ENCODE results near the gene COPS7A.
A peak's percentile ranks its signal among the peaks of the same experiment; 100 is the strongest.

COPS7A gene

DNA sequence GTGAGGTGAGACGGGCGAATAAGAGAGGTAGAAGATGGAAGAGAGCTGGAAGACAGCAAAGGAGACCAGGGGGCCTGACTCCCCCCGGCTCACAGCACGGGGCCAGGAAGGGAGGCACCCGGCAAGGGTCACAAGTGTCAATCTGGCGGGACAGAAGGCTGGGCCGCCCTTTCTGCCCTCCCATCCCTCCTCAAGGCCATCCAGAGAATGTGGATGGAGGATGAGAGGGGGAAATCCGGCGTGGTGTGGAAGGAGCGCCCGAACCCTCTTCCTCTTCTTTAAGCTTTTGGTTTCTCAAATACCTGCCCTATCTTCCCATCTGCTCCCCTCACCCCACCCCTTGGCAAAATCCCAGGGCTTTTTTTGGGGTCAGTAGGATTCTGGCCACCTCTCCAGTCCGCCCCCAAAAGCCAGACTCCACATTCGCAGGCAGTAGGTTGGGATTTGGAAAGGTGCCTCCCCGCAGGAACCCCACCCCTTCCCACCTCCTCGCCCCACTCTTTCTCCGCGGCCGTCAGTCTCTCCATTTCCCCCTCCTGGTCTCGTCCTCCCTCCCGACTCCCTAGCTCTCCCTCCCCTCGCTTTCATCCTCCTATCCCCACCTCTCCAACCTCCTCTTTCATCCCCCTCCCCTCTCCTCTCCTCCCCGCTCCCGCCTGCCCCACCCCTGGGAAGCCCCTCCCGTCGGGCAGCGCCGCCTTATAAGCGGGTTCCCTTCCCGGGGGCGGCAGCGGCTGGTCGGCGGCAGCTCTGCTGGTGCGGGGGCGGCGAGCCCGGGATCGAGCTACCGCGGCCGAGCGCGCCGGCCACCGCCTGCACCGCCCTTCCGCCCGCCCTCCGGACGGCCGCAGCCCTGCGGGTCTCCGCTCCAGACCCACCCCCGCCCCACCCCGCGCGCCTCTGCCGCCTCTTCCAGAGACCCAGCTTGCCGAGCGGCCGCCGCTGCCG is 42.1 kb downstream of the COPS7A start, which contains the start of gene PTMS:
TSS of gene PTMS (plus strand) at position 730 of the 948 bp plus-strand sequence. CDS start 343 bp downstream, outside the sequence.
- peak within 1 kb of the TSS; percentile 78 for H2BK120ac ChIP-seq (ENCODE audit: low read depth, low read length)
- DNase-seq: peak; percentile 89

DNA sequence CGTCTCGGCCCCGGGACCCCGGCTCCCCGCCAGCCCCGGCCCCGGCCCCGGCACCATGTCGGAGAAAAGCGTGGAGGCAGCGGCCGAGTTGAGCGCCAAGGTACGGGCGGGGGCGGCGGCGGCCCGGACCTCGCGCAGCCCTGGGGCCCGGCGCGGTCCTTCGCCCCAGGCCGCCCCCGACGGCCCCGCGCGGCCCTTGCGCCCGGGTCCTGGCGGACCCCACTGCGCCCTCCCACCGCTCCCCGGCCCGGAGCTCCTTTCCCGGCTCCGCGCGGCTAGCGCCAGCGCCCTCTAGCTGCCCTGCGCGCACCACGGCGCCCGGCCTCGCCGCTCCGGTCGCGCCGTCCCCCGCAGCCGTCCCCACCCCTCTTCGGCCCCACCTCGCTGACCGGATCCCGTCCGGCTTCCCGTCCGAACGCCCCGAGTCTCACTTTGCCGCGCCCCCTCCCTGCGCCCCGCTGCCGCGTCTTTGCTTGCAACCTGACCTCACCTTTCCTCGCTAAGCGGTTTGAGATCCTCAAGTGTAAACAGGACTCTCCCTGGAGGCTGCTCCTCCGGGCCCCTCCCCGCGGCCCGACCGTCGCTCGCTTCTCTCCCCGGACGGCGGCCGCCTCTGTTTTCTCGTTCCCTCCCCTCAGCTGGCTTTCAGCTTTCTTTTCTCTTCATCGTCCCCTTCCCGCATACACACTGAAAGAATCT is 43.0 kb downstream of the COPS7A start:
- H3K9me3 ChIP-seq (ENCODE audit: control insufficient read depth, low read length): no peaks in the 10 kb centered on the region
- H4K91ac ChIP-seq (ENCODE audit: low read length): peak overlapping the region; percentile 36
- H2BK5ac ChIP-seq (ENCODE audit: low read depth, low read length, poor library complexity, severe bottlenecking): no peak overlapping the region
- H2AK5ac ChIP-seq (ENCODE audit: low read length, severe bottlenecking): no peak overlapping the region
- H2BK15ac ChIP-seq (ENCODE audit: low read depth, poor library complexity, severe bottlenecking): peak overlapping the region; percentile 54
- H3K4me2 ChIP-seq (ENCODE audit: low read length, poor library complexity, severe bottlenecking): peak overlapping the region; percentile 44
- DNase-seq: peak; percentile 71
- 1% methylated on average over 65 of the region's 88 CpGs for WGBS
- peak overlapping the region; percentile 82 to 84 for H3K4me3 ChIP-seq (ENCODE audit: insufficient read depth in 1 of 2, low read depth in 1 of 2, low read length in 2 of 2)
- peak overlapping the region; percentile 54 for H3K27ac ChIP-seq (ENCODE audit: low read length, poor library complexity, severe bottlenecking)
- peak overlapping the region in 1 of 2 experiments; percentile 49 for H3K23ac ChIP-seq (ENCODE audit: low read length in 2 of 2)
- H2BK12ac ChIP-seq (ENCODE audit: low read length in 2 of 2): peak overlapping the region in 1 of 2 experiments; percentile 77
- H3K9ac ChIP-seq (ENCODE audit: low read length): peak overlapping the region; percentile 89
- peak overlapping the region in 1 of 2 experiments; percentile 48 for H3K14ac ChIP-seq (ENCODE audit: low read length in 2 of 2)
- H2AFZ ChIP-seq (ENCODE audit: low read depth, low read length): no peak overlapping the region
- H3K4ac ChIP-seq (ENCODE audit: low read depth in 1 of 2, low read length in 2 of 2): peak overlapping the region; percentile 51 to 84
- H4K8ac ChIP-seq (ENCODE audit: low read length): peak overlapping the region; percentile 81
- H3K18ac ChIP-seq (ENCODE audit: low read depth in 1 of 2, low read length in 2 of 2): peak overlapping the region; percentile 88 to 90
- H2BK120ac ChIP-seq (ENCODE audit: low read depth, low read length): peak overlapping the region; percentile 78
- no peaks in the 10 kb centered on the region for H3K27me3 ChIP-seq (ENCODE audit: control insufficient read depth in 1 of 2, insufficient read depth in 1 of 2, low read length in 2 of 2)
- peaks cover 6% of the 10 kb centered on the region for H3K79me1 ChIP-seq (replicated peaks; ENCODE audit: low read length, poor library complexity, severe bottlenecking)
- H3K36me3 ChIP-seq (ENCODE audit: control insufficient read depth in 1 of 2, insufficient read depth in 2 of 2, low read depth in 1 of 2, low read length in 2 of 2): peaks cover 18 to 25% of the 10 kb centered on the region in 2 experiments
- peaks cover 36% of the 10 kb centered on the region for H3K4me1 ChIP-seq (ENCODE audit: control insufficient read depth, insufficient read depth, low read depth, low read length)

More for the DNA sequence above, 42.1 kb downstream of the COPS7A start, which contains the start of gene PTMS:
- Histone ChIP-seq H2BK15ac (ENCODE audit: low read depth, poor library complexity, severe bottlenecking) (peak within 1 kb of the TSS; percentile 54), H3K79me1 (replicated peaks; ENCODE audit: low read length, poor library complexity, severe bottlenecking) (peaks cover 6% of the 10 kb centered on the region), H2AFZ (ENCODE audit: low read depth, low read length) (no peak within 1 kb of the TSS), H2BK12ac (ENCODE audit: low read length in 2 of 2) (peak within 1 kb of the TSS; percentile 65 to 100), H3K14ac (ENCODE audit: low read length in 2 of 2) (peak within 1 kb of the TSS in 1 of 2 experiments; percentile 48), H3K36me3 (ENCODE audit: control insufficient read depth in 1 of 2, insufficient read depth in 2 of 2, low read depth in 1 of 2, low read length in 2 of 2) (peaks cover 11 to 17% of the 10 kb centered on the region in 2 experiments), H3K4me1 (ENCODE audit: control insufficient read depth, insufficient read depth, low read depth, low read length) (peaks cover 32% of the 10 kb centered on the region), H4K8ac (ENCODE audit: low read length) (peak within 1 kb of the TSS; percentile 81), H3K27me3 (ENCODE audit: control insufficient read depth in 1 of 2, insufficient read depth in 1 of 2, low read length in 2 of 2) (no peaks in the 10 kb centered on the region), H2AK5ac (ENCODE audit: low read length, severe bottlenecking) (peak within 1 kb of the TSS; percentile 99), H3K9ac (ENCODE audit: low read length) (peak within 1 kb of the TSS; percentile 89), H3K4me2 (ENCODE audit: low read length, poor library complexity, severe bottlenecking) (peak within 1 kb of the TSS; percentile 51), H3K27ac (ENCODE audit: low read length, poor library complexity, severe bottlenecking) (peak within 1 kb of the TSS; percentile 92), H3K4me3 (ENCODE audit: insufficient read depth in 1 of 2, low read depth in 1 of 2, low read length in 2 of 2) (peak within 1 kb of the TSS; percentile 82 to 84), H2BK5ac (ENCODE audit: low read depth, low read length, poor library complexity, severe bottlenecking) (peak within 1 kb of the TSS; percentile 76), H3K23ac (ENCODE audit: low read length in 2 of 2) (peak within 1 kb of the TSS in 1 of 2 experiments; percentile 99), H3K4ac (ENCODE audit: low read depth in 1 of 2, low read length in 2 of 2) (peak within 1 kb of the TSS; percentile 51 to 91), H4K91ac (ENCODE audit: low read length) (peak within 1 kb of the TSS; percentile 62), H3K18ac (ENCODE audit: low read depth in 1 of 2, low read length in 2 of 2) (peak within 1 kb of the TSS; percentile 90 to 94), H3K9me3 (ENCODE audit: control insufficient read depth, low read length) (no peaks in the 10 kb centered on the region)
- 4% methylated on average over 15 of the region's 63 CpGs for WGBS

DNA sequence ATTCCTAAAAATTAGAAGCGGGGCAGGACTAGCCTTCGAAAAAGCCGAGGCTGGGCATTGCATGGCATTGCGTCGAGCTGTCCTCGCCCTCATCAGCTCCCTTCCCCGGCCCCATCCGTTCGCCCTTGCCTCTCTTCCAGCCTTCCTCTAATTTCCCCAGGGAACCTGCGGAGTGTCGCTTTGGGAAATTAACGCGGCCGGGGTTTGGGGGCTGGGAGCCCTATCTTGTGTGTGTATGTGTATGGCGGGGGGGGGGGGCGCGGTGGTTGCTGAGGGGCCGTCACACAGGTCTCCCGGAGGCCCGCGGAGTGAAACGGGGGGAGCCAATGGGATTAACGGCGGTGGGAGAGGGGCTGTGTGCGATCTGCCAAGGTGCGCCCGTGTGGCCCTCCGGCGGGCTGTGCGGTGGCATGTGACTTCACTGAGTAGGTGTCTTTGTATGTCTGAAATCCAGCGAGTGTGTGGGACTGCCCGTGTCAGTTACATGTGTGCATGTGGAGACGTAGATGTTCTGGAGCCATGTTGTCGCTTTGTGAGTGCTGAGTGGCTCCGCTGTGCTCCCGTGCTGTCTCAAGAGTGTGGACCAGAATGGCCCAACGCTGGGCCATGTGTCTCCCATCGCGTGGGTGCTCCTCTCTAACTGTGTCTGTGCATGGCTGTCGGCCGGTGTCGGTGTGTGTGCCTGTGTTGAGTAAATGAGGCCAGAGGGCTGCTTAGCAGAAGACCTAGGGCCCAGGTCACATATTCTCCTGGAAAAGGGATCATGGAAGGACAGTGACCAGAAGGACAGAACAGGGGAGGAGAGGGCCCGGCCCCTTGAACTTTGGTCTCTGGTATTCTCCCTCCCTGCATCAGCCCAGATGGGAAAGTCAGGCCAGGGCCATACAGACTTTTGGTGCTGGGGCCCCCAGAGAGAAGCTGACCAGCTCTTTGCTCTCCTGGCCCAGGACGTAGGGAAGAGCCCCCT is 43.8 kb downstream of the COPS7A start:
- H4K8ac ChIP-seq (ENCODE audit: low read length): no peak overlapping the region
- no peak overlapping the region for H2AK5ac ChIP-seq (ENCODE audit: low read length, severe bottlenecking)
- H2BK15ac ChIP-seq (ENCODE audit: low read depth, poor library complexity, severe bottlenecking): peak overlapping the region; percentile 44
- H3K79me1 ChIP-seq (replicated peaks; ENCODE audit: low read length, poor library complexity, severe bottlenecking): peaks cover 6% of the 10 kb centered on the region
- no peak overlapping the region for H2BK120ac ChIP-seq (ENCODE audit: low read depth, low read length)
- H3K4me2 ChIP-seq (ENCODE audit: low read length, poor library complexity, severe bottlenecking): peak overlapping the region; percentile 85
- H3K18ac ChIP-seq (ENCODE audit: low read depth in 1 of 2, low read length in 2 of 2): peak overlapping the region; percentile 88 to 90
- peak overlapping the region; percentile 89 for H3K9ac ChIP-seq (ENCODE audit: low read length)
- H3K27me3 ChIP-seq (ENCODE audit: control insufficient read depth in 1 of 2, insufficient read depth in 1 of 2, low read length in 2 of 2): peaks cover 0 to 2% of the 10 kb centered on the region in 2 experiments
- peak overlapping the region; percentile 54 for H3K27ac ChIP-seq (ENCODE audit: low read length, poor library complexity, severe bottlenecking)
- peak overlapping the region; percentile 46 to 67 for H3K4ac ChIP-seq (ENCODE audit: low read depth in 1 of 2, low read length in 2 of 2)
- peak overlapping the region; percentile 82 to 84 for H3K4me3 ChIP-seq (ENCODE audit: insufficient read depth in 1 of 2, low read depth in 1 of 2, low read length in 2 of 2)
- 2% methylated on average over 37 of the region's 44 CpGs for WGBS
- peaks cover 36% of the 10 kb centered on the region for H3K4me1 ChIP-seq (ENCODE audit: control insufficient read depth, insufficient read depth, low read depth, low read length)
- DNase-seq: peak; percentile 63
- H3K23ac ChIP-seq (ENCODE audit: low read length in 2 of 2): peak overlapping the region in 1 of 2 experiments; percentile 6
- H2AFZ ChIP-seq (ENCODE audit: low read depth, low read length): no peak overlapping the region
- H4K91ac ChIP-seq (ENCODE audit: low read length): peak overlapping the region; percentile 14
- peak overlapping the region in 1 of 2 experiments; percentile 92 for H3K14ac ChIP-seq (ENCODE audit: low read length in 2 of 2)
- no peaks in the 10 kb centered on the region for H3K9me3 ChIP-seq (ENCODE audit: control insufficient read depth, low read length)
- H2BK5ac ChIP-seq (ENCODE audit: low read depth, low read length, poor library complexity, severe bottlenecking): no peak overlapping the region
- H3K36me3 ChIP-seq (ENCODE audit: control insufficient read depth in 1 of 2, insufficient read depth in 2 of 2, low read depth in 1 of 2, low read length in 2 of 2): peaks cover 18 to 31% of the 10 kb centered on the region in 2 experiments
- H2BK12ac ChIP-seq (ENCODE audit: low read length in 2 of 2): peak overlapping the region in 1 of 2 experiments; percentile 23
